IMR-90 (cell line): Measurements from ENCODE around the gene LRRC37B.

Experiments
- FOS ChIP-seq: fragments of 150-350 bp; IDR thresholded peaks from 2 replicates; pipeline ENCODE4 v1.6.1; 2016; ENCODE audit warnings: low read depth, low read length
- MAFK ChIP-seq: IDR thresholded peaks from 2 replicates; pipeline ENCODE4 v1.6.1; 2012; ENCODE audit warnings: low read depth, low read length, improper control_type of control experiment
- POLR2A ChIP-seq: IDR thresholded peaks from 2 replicates; pipeline ENCODE4 v1.6.1; 2012; ENCODE audit warnings: mild to moderate bottlenecking, low read depth, low read length
- RAD21 ChIP-seq: IDR thresholded peaks from 2 replicates; pipeline ENCODE4 v1.6.1; 2012; ENCODE audit warnings: low read length, improper control_type of control experiment
- RCOR1 ChIP-seq: IDR thresholded peaks from 2 replicates; pipeline ENCODE4 v1.6.1; 2012; ENCODE audit warnings: mild to moderate bottlenecking, low read length, improper control_type of control experiment; ENCODE audit not compliant: insufficient replicate concordance
- RFX5 ChIP-seq: IDR thresholded peaks from 2 replicates; pipeline ENCODE4 v1.8.0; 2012; ENCODE audit warnings: low read depth, mild to moderate bottlenecking, low read length, moderate library complexity
- SMC3 ChIP-seq: fragments of 150-350 bp; IDR thresholded peaks from 2 replicates; pipeline ENCODE4 v1.6.1; 2016; ENCODE audit warnings: low read depth, mild to moderate bottlenecking, antibody characterized with exemption, low read length, moderate library complexity
- TF ChIP-seq, protein P1 (sequence below): conservative IDR thresholded peaks from 2 replicates; pipeline ENCODE4 v1.5.1; 2012; ENCODE audit warnings: mild to moderate bottlenecking, low read depth, low read length, improper control_type of control experiment
- TF ChIP-seq, protein P2 (sequence below): fragments of 150-350 bp; IDR thresholded peaks from 2 replicates; pipeline ENCODE4 v1.6.1; 2017; ENCODE audit warnings: mild to moderate bottlenecking, antibody characterized with exemption, low read length, low read depth

- TF ChIP-seq, protein P1, sequence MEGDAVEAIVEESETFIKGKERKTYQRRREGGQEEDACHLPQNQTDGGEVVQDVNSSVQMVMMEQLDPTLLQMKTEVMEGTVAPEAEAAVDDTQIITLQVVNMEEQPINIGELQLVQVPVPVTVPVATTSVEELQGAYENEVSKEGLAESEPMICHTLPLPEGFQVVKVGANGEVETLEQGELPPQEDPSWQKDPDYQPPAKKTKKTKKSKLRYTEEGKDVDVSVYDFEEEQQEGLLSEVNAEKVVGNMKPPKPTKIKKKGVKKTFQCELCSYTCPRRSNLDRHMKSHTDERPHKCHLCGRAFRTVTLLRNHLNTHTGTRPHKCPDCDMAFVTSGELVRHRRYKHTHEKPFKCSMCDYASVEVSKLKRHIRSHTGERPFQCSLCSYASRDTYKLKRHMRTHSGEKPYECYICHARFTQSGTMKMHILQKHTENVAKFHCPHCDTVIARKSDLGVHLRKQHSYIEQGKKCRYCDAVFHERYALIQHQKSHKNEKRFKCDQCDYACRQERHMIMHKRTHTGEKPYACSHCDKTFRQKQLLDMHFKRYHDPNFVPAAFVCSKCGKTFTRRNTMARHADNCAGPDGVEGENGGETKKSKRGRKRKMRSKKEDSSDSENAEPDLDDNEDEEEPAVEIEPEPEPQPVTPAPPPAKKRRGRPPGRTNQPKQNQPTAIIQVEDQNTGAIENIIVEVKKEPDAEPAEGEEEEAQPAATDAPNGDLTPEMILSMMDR = no peak
- TF ChIP-seq MAFK (no peak), RCOR1 (no peak), POLR2A (no peak), FOS (no peak), SMC3 (no peak), RFX5 (no peak), RAD21 (no peak)
- TF ChIP-seq, protein P2, sequence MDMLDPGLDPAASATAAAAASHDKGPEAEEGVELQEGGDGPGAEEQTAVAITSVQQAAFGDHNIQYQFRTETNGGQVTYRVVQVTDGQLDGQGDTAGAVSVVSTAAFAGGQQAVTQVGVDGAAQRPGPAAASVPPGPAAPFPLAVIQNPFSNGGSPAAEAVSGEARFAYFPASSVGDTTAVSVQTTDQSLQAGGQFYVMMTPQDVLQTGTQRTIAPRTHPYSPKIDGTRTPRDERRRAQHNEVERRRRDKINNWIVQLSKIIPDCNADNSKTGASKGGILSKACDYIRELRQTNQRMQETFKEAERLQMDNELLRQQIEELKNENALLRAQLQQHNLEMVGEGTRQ = no peak
Observed at GRCh38 chr17:31967648-31968047, 39.5 kb upstream of the LRRC37B start.
